WTC11 (cell line): ENCODE results near the gene SGMS1. TPM values are rescaled to one million over a fixed set of nuclear protein-coding genes. Genes with fewer than 3 reads are reported as not detected.

Experiments used
- CBFB ChIP-seq: sonication (generic); formaldehyde crosslinking; IDR thresholded peaks from 2 replicates; pipeline ENCODE4 v1.8.1; 2022; ENCODE audit warnings: mild to moderate bottlenecking, low read depth, missing genetic modification reagents
- GRHL2 ChIP-seq: fragments of 250-450 bp; sonication (Bioruptor Pico); IDR thresholded peaks from 2 replicates; pipeline ENCODE4 v1.8.0; 2022; ENCODE audit warnings: mild to moderate bottlenecking, moderate library complexity; ENCODE audit not compliant: insufficient replicate concordance, severe bottlenecking
- GTF2I ChIP-seq: fragments of 250-450 bp; sonication (Bioruptor Pico); conservative IDR thresholded peaks from 2 replicates; pipeline ENCODE4 v1.4.0; 2021; ENCODE audit warnings: mild to moderate bottlenecking
- MYBL2 ChIP-seq: sonication (generic); formaldehyde crosslinking; IDR thresholded peaks from 2 replicates; pipeline ENCODE4 v1.8.1; 2023; ENCODE audit warnings: mild to moderate bottlenecking, moderate library complexity, missing genetic modification reagents
- NFYB ChIP-seq: sonication (generic); formaldehyde crosslinking; conservative IDR thresholded peaks from 2 replicates; pipeline ENCODE4 v1.8.0; 2022; ENCODE audit warnings: low read depth, missing genetic modification reagents
- SP1 ChIP-seq: sonication (generic); formaldehyde crosslinking; conservative IDR thresholded peaks from 2 replicates; pipeline ENCODE4 v1.8.1; 2022; ENCODE audit warnings: missing genetic modification reagents
- TEAD1 ChIP-seq: sonication (generic); formaldehyde crosslinking; IDR thresholded peaks from 2 replicates; pipeline ENCODE4 v1.8.0; 2022; ENCODE audit warnings: mild to moderate bottlenecking, missing genetic modification reagents
- TP53 ChIP-seq: sonication (generic); formaldehyde crosslinking; IDR thresholded peaks from 2 replicates; pipeline ENCODE4 v1.8.1; 2023; ENCODE audit warnings: mild to moderate bottlenecking, missing genetic modification reagents
- ZNF121 ChIP-seq: sonication (generic); formaldehyde crosslinking; IDR thresholded peaks from 2 replicates; pipeline ENCODE4 v1.8.0; 2023; ENCODE audit warnings: missing genetic modification reagents
- ZNF423 ChIP-seq: fragments of 250-450 bp; sonication (Bioruptor Pico); IDR thresholded peaks from 2 replicates; pipeline ENCODE4 v2.1.2; 2022; ENCODE audit warnings: mild to moderate bottlenecking, moderate library complexity
- total RNA-seq: library from RNA; stranded (reverse); gene quantifications from 3 replicates; pipeline ENCODE4 v1.2.3, GENCODE V29; 2021
- TF ChIP-seq, protein P1 (sequence below): sonication (generic); formaldehyde crosslinking; IDR thresholded peaks from 2 replicates; pipeline ENCODE4 v1.8.1; 2022; ENCODE audit warnings: missing genetic modification reagents, borderline replicate concordance
- TF ChIP-seq, protein P2 (sequence below): sonication (generic); formaldehyde crosslinking; IDR thresholded peaks from 2 replicates; pipeline ENCODE4 v1.8.1; 2023; ENCODE audit warnings: mild to moderate bottlenecking, missing genetic modification reagents, borderline replicate concordance
- TF ChIP-seq, protein P3 (sequence below): sonication (generic); formaldehyde crosslinking; IDR thresholded peaks from 2 replicates; pipeline ENCODE4 v1.8.1; 2022; ENCODE audit warnings: mild to moderate bottlenecking, moderate library complexity, missing genetic modification reagents
- TF ChIP-seq, protein P4 (sequence below): fragments of 200-600 bp; IDR thresholded peaks from 2 replicates; pipeline ENCODE4 v1.8.0; 2022; ENCODE audit warnings: antibody characterized with exemption
- TF ChIP-seq, protein P5 (sequence below): sonication (generic); formaldehyde crosslinking; IDR thresholded peaks from 2 replicates; pipeline ENCODE4 v1.8.0; 2022; ENCODE audit warnings: mild to moderate bottlenecking, missing genetic modification reagents
- TF ChIP-seq, protein P6 (sequence below): sonication (generic); formaldehyde crosslinking; IDR thresholded peaks from 2 replicates; pipeline ENCODE4 v1.8.1; 2023; ENCODE audit warnings: mild to moderate bottlenecking, moderate library complexity, missing genetic modification reagents
- TF ChIP-seq, protein P7 (sequence below): sonication (generic); formaldehyde crosslinking; conservative IDR thresholded peaks from 2 replicates; pipeline ENCODE4 v1.8.1; 2023; ENCODE audit warnings: mild to moderate bottlenecking, low read depth, missing genetic modification reagents, moderate library complexity
- TF ChIP-seq, protein P8 (sequence below): sonication (generic); formaldehyde crosslinking; IDR thresholded peaks from 2 replicates; pipeline ENCODE4 v1.8.0; 2022; ENCODE audit warnings: missing genetic modification reagents
- TF ChIP-seq, protein P9 (sequence below): sonication (generic); formaldehyde crosslinking; IDR thresholded peaks from 2 replicates; pipeline ENCODE4 v1.8.1; 2023; ENCODE audit warnings: mild to moderate bottlenecking, missing genetic modification reagents

The SGMS1 gene
- total RNA-seq, 1 experiment from 2014 or later: 13.2 TPM

DNA sequence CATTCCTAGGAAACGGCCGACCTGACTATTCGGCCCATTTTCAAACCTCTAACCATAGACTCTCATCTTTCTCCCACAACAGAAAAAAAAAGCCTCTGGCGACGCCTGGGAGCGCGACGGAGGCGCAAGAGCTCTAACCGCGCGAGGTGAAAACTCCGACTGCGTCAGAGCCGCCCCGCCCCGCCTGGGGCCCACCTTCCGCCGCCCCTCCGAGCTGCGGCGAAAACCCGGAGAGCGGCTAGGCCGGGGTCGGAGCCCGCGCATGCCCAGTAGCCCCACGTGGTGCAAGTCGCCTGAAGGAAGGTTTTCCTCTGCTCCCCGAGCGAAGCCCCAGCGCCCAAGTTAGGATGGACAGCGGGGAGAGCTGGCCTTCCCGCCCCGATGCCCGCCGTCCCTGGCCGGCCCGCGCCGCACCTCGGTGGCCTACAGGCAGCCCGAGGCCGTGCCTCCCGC is 683 bp upstream of the SGMS1 start (continued):
- TF ChIP-seq, protein P1, sequence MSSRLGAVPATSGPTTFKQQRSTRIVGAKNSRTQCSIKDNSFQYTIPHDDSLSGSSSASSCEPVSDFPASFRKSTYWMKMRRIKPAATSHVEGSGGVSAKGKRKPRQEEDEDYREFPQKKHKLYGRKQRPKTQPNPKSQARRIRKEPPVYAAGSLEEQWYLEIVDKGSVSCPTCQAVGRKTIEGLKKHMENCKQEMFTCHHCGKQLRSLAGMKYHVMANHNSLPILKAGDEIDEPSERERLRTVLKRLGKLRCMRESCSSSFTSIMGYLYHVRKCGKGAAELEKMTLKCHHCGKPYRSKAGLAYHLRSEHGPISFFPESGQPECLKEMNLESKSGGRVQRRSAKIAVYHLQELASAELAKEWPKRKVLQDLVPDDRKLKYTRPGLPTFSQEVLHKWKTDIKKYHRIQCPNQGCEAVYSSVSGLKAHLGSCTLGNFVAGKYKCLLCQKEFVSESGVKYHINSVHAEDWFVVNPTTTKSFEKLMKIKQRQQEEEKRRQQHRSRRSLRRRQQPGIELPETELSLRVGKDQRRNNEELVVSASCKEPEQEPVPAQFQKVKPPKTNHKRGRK: no peak
- TF ChIP-seq TP53 (CRISPR knock-in tag) (no peak), GRHL2 (CRISPR knock-in tag) (no peak), GTF2I (CRISPR knock-in tag) (no peak), SP1 (CRISPR knock-in tag) (peak; percentile 94), ZNF121 (CRISPR knock-in tag) (no peak), NFYB (CRISPR knock-in tag) (no peak), ZNF423 (no peak), MYBL2 (CRISPR knock-in tag) (no peak), TEAD1 (0 out of 2 replicates have a peak, but pooled peaks have one; percentile 50), CBFB (CRISPR knock-in tag) (no peak)
- TF ChIP-seq, protein P2, sequence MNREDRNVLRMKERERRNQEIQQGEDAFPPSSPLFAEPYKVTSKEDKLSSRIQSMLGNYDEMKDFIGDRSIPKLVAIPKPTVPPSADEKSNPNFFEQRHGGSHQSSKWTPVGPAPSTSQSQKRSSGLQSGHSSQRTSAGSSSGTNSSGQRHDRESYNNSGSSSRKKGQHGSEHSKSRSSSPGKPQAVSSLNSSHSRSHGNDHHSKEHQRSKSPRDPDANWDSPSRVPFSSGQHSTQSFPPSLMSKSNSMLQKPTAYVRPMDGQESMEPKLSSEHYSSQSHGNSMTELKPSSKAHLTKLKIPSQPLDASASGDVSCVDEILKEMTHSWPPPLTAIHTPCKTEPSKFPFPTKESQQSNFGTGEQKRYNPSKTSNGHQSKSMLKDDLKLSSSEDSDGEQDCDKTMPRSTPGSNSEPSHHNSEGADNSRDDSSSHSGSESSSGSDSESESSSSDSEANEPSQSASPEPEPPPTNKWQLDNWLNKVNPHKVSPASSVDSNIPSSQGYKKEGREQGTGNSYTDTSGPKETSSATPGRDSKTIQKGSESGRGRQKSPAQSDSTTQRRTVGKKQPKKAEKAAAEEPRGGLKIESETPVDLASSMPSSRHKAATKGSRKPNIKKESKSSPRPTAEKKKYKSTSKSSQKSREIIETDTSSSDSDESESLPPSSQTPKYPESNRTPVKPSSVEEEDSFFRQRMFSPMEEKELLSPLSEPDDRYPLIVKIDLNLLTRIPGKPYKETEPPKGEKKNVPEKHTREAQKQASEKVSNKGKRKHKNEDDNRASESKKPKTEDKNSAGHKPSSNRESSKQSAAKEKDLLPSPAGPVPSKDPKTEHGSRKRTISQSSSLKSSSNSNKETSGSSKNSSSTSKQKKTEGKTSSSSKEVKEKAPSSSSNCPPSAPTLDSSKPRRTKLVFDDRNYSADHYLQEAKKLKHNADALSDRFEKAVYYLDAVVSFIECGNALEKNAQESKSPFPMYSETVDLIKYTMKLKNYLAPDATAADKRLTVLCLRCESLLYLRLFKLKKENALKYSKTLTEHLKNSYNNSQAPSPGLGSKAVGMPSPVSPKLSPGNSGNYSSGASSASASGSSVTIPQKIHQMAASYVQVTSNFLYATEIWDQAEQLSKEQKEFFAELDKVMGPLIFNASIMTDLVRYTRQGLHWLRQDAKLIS (CRISPR knock-in tag): no peak
- TF ChIP-seq, protein P3, sequence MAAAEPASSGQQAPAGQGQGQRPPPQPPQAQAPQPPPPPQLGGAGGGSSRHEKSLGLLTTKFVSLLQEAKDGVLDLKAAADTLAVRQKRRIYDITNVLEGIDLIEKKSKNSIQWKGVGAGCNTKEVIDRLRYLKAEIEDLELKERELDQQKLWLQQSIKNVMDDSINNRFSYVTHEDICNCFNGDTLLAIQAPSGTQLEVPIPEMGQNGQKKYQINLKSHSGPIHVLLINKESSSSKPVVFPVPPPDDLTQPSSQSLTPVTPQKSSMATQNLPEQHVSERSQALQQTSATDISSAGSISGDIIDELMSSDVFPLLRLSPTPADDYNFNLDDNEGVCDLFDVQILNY: peak; percentile 80; the same call in 1 of the 2 replicates
- TF ChIP-seq, protein P4, sequence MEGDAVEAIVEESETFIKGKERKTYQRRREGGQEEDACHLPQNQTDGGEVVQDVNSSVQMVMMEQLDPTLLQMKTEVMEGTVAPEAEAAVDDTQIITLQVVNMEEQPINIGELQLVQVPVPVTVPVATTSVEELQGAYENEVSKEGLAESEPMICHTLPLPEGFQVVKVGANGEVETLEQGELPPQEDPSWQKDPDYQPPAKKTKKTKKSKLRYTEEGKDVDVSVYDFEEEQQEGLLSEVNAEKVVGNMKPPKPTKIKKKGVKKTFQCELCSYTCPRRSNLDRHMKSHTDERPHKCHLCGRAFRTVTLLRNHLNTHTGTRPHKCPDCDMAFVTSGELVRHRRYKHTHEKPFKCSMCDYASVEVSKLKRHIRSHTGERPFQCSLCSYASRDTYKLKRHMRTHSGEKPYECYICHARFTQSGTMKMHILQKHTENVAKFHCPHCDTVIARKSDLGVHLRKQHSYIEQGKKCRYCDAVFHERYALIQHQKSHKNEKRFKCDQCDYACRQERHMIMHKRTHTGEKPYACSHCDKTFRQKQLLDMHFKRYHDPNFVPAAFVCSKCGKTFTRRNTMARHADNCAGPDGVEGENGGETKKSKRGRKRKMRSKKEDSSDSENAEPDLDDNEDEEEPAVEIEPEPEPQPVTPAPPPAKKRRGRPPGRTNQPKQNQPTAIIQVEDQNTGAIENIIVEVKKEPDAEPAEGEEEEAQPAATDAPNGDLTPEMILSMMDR: no peak
- TF ChIP-seq, protein P5, sequence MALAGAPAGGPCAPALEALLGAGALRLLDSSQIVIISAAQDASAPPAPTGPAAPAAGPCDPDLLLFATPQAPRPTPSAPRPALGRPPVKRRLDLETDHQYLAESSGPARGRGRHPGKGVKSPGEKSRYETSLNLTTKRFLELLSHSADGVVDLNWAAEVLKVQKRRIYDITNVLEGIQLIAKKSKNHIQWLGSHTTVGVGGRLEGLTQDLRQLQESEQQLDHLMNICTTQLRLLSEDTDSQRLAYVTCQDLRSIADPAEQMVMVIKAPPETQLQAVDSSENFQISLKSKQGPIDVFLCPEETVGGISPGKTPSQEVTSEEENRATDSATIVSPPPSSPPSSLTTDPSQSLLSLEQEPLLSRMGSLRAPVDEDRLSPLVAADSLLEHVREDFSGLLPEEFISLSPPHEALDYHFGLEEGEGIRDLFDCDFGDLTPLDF (CRISPR knock-in tag): 0 out of 2 replicates have a peak, but pooled peaks have one; percentile 42
- TF ChIP-seq, protein P6, sequence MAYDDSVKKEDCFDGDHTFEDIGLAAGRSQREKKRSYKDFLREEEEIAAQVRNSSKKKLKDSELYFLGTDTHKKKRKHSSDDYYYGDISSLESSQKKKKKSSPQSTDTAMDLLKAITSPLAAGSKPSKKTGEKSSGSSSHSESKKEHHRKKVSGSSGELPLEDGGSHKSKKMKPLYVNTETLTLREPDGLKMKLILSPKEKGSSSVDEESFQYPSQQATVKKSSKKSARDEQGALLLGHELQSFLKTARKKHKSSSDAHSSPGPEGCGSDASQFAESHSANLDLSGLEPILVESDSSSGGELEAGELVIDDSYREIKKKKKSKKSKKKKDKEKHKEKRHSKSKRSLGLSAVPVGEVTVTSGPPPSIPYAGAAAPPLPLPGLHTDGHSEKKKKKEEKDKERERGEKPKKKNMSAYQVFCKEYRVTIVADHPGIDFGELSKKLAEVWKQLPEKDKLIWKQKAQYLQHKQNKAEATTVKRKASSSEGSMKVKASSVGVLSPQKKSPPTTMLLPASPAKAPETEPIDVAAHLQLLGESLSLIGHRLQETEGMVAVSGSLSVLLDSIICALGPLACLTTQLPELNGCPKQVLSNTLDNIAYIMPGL (CRISPR knock-in tag): peak; percentile 59; the same call in 1 of the 2 replicates
- TF ChIP-seq, protein P7, sequence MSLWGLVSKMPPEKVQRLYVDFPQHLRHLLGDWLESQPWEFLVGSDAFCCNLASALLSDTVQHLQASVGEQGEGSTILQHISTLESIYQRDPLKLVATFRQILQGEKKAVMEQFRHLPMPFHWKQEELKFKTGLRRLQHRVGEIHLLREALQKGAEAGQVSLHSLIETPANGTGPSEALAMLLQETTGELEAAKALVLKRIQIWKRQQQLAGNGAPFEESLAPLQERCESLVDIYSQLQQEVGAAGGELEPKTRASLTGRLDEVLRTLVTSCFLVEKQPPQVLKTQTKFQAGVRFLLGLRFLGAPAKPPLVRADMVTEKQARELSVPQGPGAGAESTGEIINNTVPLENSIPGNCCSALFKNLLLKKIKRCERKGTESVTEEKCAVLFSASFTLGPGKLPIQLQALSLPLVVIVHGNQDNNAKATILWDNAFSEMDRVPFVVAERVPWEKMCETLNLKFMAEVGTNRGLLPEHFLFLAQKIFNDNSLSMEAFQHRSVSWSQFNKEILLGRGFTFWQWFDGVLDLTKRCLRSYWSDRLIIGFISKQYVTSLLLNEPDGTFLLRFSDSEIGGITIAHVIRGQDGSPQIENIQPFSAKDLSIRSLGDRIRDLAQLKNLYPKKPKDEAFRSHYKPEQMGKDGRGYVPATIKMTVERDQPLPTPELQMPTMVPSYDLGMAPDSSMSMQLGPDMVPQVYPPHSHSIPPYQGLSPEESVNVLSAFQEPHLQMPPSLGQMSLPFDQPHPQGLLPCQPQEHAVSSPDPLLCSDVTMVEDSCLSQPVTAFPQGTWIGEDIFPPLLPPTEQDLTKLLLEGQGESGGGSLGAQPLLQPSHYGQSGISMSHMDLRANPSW (CRISPR knock-in tag): no peak
- TF ChIP-seq, protein P8, sequence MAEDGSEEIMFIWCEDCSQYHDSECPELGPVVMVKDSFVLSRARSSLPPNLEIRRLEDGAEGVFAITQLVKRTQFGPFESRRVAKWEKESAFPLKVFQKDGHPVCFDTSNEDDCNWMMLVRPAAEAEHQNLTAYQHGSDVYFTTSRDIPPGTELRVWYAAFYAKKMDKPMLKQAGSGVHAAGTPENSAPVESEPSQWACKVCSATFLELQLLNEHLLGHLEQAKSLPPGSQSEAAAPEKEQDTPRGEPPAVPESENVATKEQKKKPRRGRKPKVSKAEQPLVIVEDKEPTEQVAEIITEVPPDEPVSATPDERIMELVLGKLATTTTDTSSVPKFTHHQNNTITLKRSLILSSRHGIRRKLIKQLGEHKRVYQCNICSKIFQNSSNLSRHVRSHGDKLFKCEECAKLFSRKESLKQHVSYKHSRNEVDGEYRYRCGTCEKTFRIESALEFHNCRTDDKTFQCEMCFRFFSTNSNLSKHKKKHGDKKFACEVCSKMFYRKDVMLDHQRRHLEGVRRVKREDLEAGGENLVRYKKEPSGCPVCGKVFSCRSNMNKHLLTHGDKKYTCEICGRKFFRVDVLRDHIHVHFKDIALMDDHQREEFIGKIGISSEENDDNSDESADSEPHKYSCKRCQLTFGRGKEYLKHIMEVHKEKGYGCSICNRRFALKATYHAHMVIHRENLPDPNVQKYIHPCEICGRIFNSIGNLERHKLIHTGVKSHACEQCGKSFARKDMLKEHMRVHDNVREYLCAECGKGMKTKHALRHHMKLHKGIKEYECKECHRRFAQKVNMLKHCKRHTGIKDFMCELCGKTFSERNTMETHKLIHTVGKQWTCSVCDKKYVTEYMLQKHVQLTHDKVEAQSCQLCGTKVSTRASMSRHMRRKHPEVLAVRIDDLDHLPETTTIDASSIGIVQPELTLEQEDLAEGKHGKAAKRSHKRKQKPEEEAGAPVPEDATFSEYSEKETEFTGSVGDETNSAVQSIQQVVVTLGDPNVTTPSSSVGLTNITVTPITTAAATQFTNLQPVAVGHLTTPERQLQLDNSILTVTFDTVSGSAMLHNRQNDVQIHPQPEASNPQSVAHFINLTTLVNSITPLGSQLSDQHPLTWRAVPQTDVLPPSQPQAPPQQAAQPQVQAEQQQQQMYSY: peak; percentile 99
- TF ChIP-seq, protein P9, sequence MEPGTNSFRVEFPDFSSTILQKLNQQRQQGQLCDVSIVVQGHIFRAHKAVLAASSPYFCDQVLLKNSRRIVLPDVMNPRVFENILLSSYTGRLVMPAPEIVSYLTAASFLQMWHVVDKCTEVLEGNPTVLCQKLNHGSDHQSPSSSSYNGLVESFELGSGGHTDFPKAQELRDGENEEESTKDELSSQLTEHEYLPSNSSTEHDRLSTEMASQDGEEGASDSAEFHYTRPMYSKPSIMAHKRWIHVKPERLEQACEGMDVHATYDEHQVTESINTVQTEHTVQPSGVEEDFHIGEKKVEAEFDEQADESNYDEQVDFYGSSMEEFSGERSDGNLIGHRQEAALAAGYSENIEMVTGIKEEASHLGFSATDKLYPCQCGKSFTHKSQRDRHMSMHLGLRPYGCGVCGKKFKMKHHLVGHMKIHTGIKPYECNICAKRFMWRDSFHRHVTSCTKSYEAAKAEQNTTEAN (CRISPR knock-in tag): no peak; the same call in 1 of the 2 replicates
